HepG2 (cell line): ENCODE measurements around the gene CCDC61. TPM values are rescaled to one million over a fixed set of nuclear protein-coding genes. Genes with fewer than 3 reads are reported as not detected.

ENCODE experiments used
- ATAC-seq: fragments of 200-7000 bp; cut with Tn5 transposase; 3 replicates; pipeline ENCODE4 v1.9.1; 2020; ENCODE audit warnings: mild to moderate bottlenecking, moderate library complexity
- BruUV-seq: library from RNA; stranded (reverse); fragments of 400-500 nt; replicated peaks from 2 replicates; lab custom pipeline; 2021; lab: Mats Ljungman, UMichigan
- CTCF ChIA-PET: fragments of 300-600 bp; formaldehyde crosslinking; extraction: SDS; loops from one replicate; lab custom pipeline; 2021; ENCODE audit warnings: low total read pairs, inconsistent platforms, low intra/inter-chr PET ratio; lab: Yijun Ruan, JAX
- POLR2A ChIA-PET: fragments of 350-600 bp; sonication (Branson Sonifier 250); formaldehyde crosslinking; loops from one replicate; lab custom pipeline; 2020; ENCODE audit warnings: antibody characterized with exemption, inconsistent platforms; lab: Yijun Ruan, JAX
- DNase-seq: peaks from one replicate; pipeline ENCODE4 v3.0.0-alpha.2; 2015; ENCODE audit warnings: low spot score
- FAIRE-seq: peaks from 3 replicates; lab custom pipeline; 2011; peaks lifted over from hg19 to GRCh38; lab: Jason Lieb, UNC
- H2AFZ ChIP-seq: one replicate; pipeline ENCODE4 v1.6.1; 2011; ENCODE audit warnings: low read length, inconsistent platforms
- H3K27ac ChIP-seq: fragments of 300-600 bp; 3 replicates; pipeline ENCODE4 v1.8.0; 2011; ENCODE audit warnings: mixed run types, mild to moderate bottlenecking, mixed read lengths, low read length, inconsistent platforms; ENCODE audit not compliant: insufficient read depth; ENCODE audit errors: extremely low read length
- H3K27me3 ChIP-seq, 2 experiments: fragments of 200-600 bp in 1 of 2; 2 replicates in 1 of 2; 3 replicates in 1 of 2; pipeline versions ENCODE4 v1.6.0 to v1.8.0; 2011; ENCODE audit warnings: low read length in 2 of 2, mild to moderate bottlenecking in 2 of 2, moderate library complexity in 2 of 2, inconsistent platforms in 1 of 2; ENCODE audit not compliant: insufficient read depth in 2 of 2, control insufficient read depth in 1 of 2
- H3K36me3 ChIP-seq, 2 experiments: fragments of 200-600 bp in 1 of 2; replicated peaks in 1 of 2; 2 replicates in 1 of 2; 3 replicates in 1 of 2; pipeline versions ENCODE4 v1.5.1 to v1.8.0; 2011; ENCODE audit warnings: low read length in 2 of 2, inconsistent platforms in 1 of 2; ENCODE audit not compliant: insufficient read depth in 2 of 2, control insufficient read depth in 1 of 2
- H3K4me1 ChIP-seq: 2 replicates; pipeline ENCODE4 v1.5.1; 2012; ENCODE audit warnings: low read length, inconsistent platforms; ENCODE audit not compliant: insufficient read depth
- H3K4me2 ChIP-seq: 2 replicates; pipeline ENCODE4 v1.6.0; 2011; ENCODE audit warnings: low read depth, low read length, inconsistent platforms
- H3K4me3 ChIP-seq, 3 experiments: fragments of 200-600 bp in 1 of 3; sonication (generic), shearing (Covaris generic) in 1 of 3; replicated peaks in 1 of 3; 2 replicates each; pipeline ENCODE4 v1.5.1; 2011 to 2016; ENCODE audit warnings: low read length in 3 of 3, inconsistent platforms in 2 of 3, low read depth in 2 of 3, mild to moderate bottlenecking in 2 of 3, control low read depth in 1 of 3, mixed read lengths in 1 of 3; ENCODE audit not compliant: insufficient read depth in 1 of 3
- H3K79me2 ChIP-seq: one replicate; pipeline ENCODE4 v1.6.1; 2011; ENCODE audit warnings: low read length, inconsistent platforms; ENCODE audit not compliant: insufficient read depth
- H3K9ac ChIP-seq: 2 replicates; pipeline ENCODE4 v1.6.0; 2011; ENCODE audit warnings: mild to moderate bottlenecking, low read depth, low read length, inconsistent platforms; ENCODE audit not compliant: insufficient read depth
- H3K9me3 ChIP-seq: 2 replicates; pipeline ENCODE4 v1.5.1; 2012; ENCODE audit warnings: mild to moderate bottlenecking, low read length
- H4K20me1 ChIP-seq: 2 replicates; pipeline ENCODE4 v1.6.0; 2011; ENCODE audit warnings: inconsistent platforms, mild to moderate bottlenecking, low read length, moderate library complexity; ENCODE audit not compliant: insufficient read depth
- AHR ChIP-seq: IDR thresholded peaks from 2 replicates; pipeline ENCODE4 v1.6.1; 2018; ENCODE audit warnings: missing genetic modification reagents, missing compliant biosample characterization
- CBX2 ChIP-seq, 2 experiments: fragments of 200-600 bp in 1 of 2; sonication (generic); formaldehyde crosslinking in 1 of 2; IDR thresholded peaks; 2 replicates each; pipeline versions ENCODE4 v1.7.0 to v1.8.1; 2018 to 2022; ENCODE audit warnings: low read depth in 2 of 2, low read length in 1 of 2, mild to moderate bottlenecking in 1 of 2, missing genetic modification reagents in 1 of 2
- KAT7 ChIP-seq: IDR thresholded peaks from 2 replicates; pipeline ENCODE4 v1.6.1; 2018; ENCODE audit warnings: borderline replicate concordance, missing compliant biosample characterization
- KLF9 ChIP-seq: IDR thresholded peaks from 2 replicates; pipeline ENCODE4 v1.6.1; 2016; ENCODE audit warnings: low read depth
- LCORL ChIP-seq, 2 experiments: fragments of 450-650 bp in 1 of 2; sonication (generic) in 1 of 2; formaldehyde crosslinking in 1 of 2; IDR thresholded peaks; 2 replicates each; pipeline versions ENCODE4 v1.5.0 to v1.6.1; 2017 to 2020; ENCODE audit warnings: antibody characterized with exemption in 1 of 2, missing genetic modification reagents in 1 of 2
- NBN ChIP-seq: fragments of 450-650 bp; conservative IDR thresholded peaks from 2 replicates; pipeline ENCODE4 v1.6.1; 2017
- NFIC ChIP-seq: IDR thresholded peaks from 2 replicates; pipeline ENCODE4 v1.6.1; 2012; ENCODE audit warnings: mild to moderate bottlenecking, low read length, inconsistent platforms
- PCBP2 ChIP-seq: fragments of 200-400 bp; formaldehyde crosslinking; optimal IDR thresholded peaks from 2 replicates; pipeline ENCODE3; 2018; ENCODE audit warnings: low read length, low read depth; ENCODE audit not compliant: poor library complexity, severe bottlenecking
- PTBP1 ChIP-seq: fragments of 200-400 bp; formaldehyde crosslinking; IDR thresholded peaks from 2 replicates; pipeline ENCODE4 v1.6.1; 2018; ENCODE audit warnings: low read length, low read depth; ENCODE audit not compliant: poor library complexity, severe bottlenecking
- ZNF30 ChIP-seq: sonication (generic); formaldehyde crosslinking; IDR thresholded peaks from 2 replicates; pipeline ENCODE4 v1.5.0; 2020; ENCODE audit warnings: mild to moderate bottlenecking, missing genetic modification reagents
- ZNF446 ChIP-seq: sonication (generic); formaldehyde crosslinking; IDR thresholded peaks from 2 replicates; pipeline ENCODE4 v1.5.0; 2020; ENCODE audit warnings: mild to moderate bottlenecking, missing genetic modification reagents
- ZNF552 ChIP-seq: sonication (generic); formaldehyde crosslinking; IDR thresholded peaks from 2 replicates; pipeline ENCODE4 v1.9.0; 2022; ENCODE audit warnings: missing genetic modification reagents, mild to moderate bottlenecking, borderline replicate concordance
- WGBS: methylation state at CpG from one replicate; pipeline ENCODE4 v1.1.6; 2017; ENCODE audit warnings: low lambda C conversion rate; 5-methylcytosine and 5-hydroxymethylcytosine counted together
- in situ Hi-C: cut with HindIII; loops from 2 replicates; pipeline ENCODE4 v1.10.0; 2017; ENCODE audit warnings: low pct_unique_long_range_greater_than_20kb; ENCODE audit not compliant: extremely low pct_ligation_motif_present
- intact Hi-C: fragments of 100-400 bp; cut with micrococcal nuclease; formaldehyde crosslinking; loops from one replicate; pipeline ENCODE4 v1.10.0; 2022; ENCODE audit not compliant: unreplicated experiment
- polyA plus RNA-seq, 8 experiments: library from polyadenylated mRNA; depleted of rRNA in 3 of 8; stranded (reverse) in 7 of 8; unstranded in 1 of 8; fragments of >200 nt; fragmentation: Illumina TruSeq in 4 of 8; extraction: Trizol in 4 of 8; gene quantifications; 2 replicates each; pipeline versions ENCODE4 v1.2.1 to v1.2.3, GENCODE V29; 2011 to 2016; ENCODE audit warnings: low read depth in 4 of 8, missing spikeins in 1 of 8, mixed read lengths in 1 of 8; ENCODE audit not compliant: insufficient read depth in 1 of 8
- total RNA-seq, 5 experiments: library from RNA; depleted of rRNA; stranded (reverse); fragments of >200 nt; fragmentation: Illumina TruSeq; extraction: Trizol; gene quantifications; 2 replicates each; pipeline ENCODE4 v1.2.3, GENCODE V29; 2016; ENCODE audit warnings: low read depth in 1 of 5
- TF ChIP-seq, protein P1 (sequence below): sonication (generic); formaldehyde crosslinking; IDR thresholded peaks from 2 replicates; pipeline ENCODE4 v1.4.0; 2020; ENCODE audit warnings: missing genetic modification reagents, mild to moderate bottlenecking, borderline replicate concordance
- TF ChIP-seq, protein P2 (sequence below): sonication (generic); formaldehyde crosslinking; IDR thresholded peaks from 2 replicates; pipeline ENCODE4 v1.8.0; 2023; ENCODE audit warnings: mild to moderate bottlenecking, missing genetic modification reagents
- TF ChIP-seq, protein P3 (sequence below): sonication (generic); formaldehyde crosslinking; IDR thresholded peaks from 2 replicates; pipeline ENCODE4 v1.4.0; 2020; ENCODE audit warnings: mild to moderate bottlenecking, missing genetic modification reagents
- TF ChIP-seq, protein P4 (sequence below): sonication (generic); formaldehyde crosslinking; IDR thresholded peaks from 2 replicates; pipeline ENCODE4 v1.8.0; 2022; ENCODE audit warnings: low read depth, missing genetic modification reagents

CCDC61 gene
- total and polyA plus RNA-seq, 2 of the 13 experiments (the other 11 are each of a cell fraction or from before 2014, with no cell fraction given): 4.2 to 4.9 TPM

DNA sequence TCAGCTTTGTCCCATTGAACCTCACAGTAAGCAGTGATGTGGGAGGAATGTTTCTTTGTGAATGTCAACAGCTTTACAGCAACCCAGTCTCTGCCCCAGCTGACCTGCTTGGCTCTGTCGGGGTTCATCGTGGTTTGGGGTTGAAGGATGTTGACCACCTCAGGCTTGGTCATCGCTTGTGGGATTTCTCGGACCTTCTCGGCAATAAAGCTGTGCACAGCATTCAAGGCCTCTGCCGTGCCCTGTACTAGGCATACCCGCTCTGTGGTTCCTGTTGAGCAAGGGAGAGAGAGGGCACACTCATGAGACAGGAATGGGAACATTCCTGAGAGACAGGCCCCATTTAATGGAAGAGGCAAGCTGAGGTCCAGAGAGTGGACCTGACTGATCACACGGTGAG, 41.6 kb upstream of the CCDC61 start:
- Histone ChIP-seq H3K4me3 (no peak overlapping the region), H3K9me3 (no peaks in the 10 kb centered on the region), H3K36me3 (no peaks in the 10 kb centered on the region), H3K27ac (no peak overlapping the region), H2AFZ (no peak overlapping the region), H4K20me1 (no peaks in the 10 kb centered on the region), H3K27me3 (peaks cover 3 to 6% of the 10 kb centered on the region in 2 experiments; a peak in 3 of 5 replicates), H3K4me2 (no peak overlapping the region), H3K4me1 (no peaks in the 10 kb centered on the region), H3K9ac (no peak overlapping the region), H3K79me2 (no peaks in the 10 kb centered on the region)
- ATAC-seq: no peak
- WGBS: 32% methylated on average over 4 of the region's 8 CpGs
- ChIA-PET CTCF (no interaction called here), POLR2A (no interaction called here)
- BruUV-seq: no TSS peak
- no peak for DNase-seq
- FAIRE-seq: no peak
- intact Hi-C loops: no loop called here
- in situ Hi-C loops: no loop called here
- TF ChIP-seq, protein P1, sequence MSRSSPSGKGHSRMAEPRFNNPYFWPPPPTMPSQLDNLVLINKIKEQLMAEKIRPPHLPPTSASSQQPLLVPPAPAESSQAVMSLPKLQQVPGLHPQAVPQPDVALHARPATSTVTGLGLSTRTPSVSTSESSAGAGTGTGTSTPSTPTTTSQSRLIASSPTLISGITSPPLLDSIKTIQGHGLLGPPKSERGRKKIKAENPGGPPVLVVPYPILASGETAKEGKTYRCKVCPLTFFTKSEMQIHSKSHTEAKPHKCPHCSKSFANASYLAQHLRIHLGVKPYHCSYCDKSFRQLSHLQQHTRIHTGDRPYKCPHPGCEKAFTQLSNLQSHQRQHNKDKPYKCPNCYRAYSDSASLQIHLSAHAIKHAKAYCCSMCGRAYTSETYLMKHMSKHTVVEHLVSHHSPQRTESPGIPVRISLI (CRISPR knock-in tag): no peak
- TF ChIP-seq, protein P2, sequence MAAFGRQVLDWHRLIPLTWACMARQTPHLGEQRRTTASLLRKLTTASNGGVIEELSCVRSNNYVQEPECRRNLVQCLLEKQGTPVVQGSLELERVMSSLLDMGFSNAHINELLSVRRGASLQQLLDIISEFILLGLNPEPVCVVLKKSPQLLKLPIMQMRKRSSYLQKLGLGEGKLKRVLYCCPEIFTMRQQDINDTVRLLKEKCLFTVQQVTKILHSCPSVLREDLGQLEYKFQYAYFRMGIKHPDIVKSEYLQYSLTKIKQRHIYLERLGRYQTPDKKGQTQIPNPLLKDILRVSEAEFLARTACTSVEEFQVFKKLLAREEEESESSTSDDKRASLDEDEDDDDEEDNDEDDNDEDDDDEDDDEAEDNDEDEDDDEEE (CRISPR knock-in tag): no peak
- TF ChIP-seq NFIC (no peak), ZNF552 (CRISPR knock-in tag) (no peak), CBX2 (IDR thresholded peaks at IDR 0.05; ENCODE audit: low read depth, low read length) (no peak), CBX2 (CRISPR knock-in tag; IDR thresholded peaks at IDR 0.05; ENCODE audit: low read depth) (no peak), ZNF446 (CRISPR knock-in tag) (no peak), ZNF30 (no peak), KLF9 (CRISPR knock-in tag) (no peak), PCBP2 (no peak), KAT7 (CRISPR knock-in tag) (no peak), PTBP1 (no peak), AHR (CRISPR knock-in tag) (no peak), LCORL (IDR thresholded peaks at IDR 0.05) (no peak), LCORL (CRISPR knock-in tag; IDR thresholded peaks at IDR 0.05) (no peak), NBN (no peak)
- TF ChIP-seq, protein P3, sequence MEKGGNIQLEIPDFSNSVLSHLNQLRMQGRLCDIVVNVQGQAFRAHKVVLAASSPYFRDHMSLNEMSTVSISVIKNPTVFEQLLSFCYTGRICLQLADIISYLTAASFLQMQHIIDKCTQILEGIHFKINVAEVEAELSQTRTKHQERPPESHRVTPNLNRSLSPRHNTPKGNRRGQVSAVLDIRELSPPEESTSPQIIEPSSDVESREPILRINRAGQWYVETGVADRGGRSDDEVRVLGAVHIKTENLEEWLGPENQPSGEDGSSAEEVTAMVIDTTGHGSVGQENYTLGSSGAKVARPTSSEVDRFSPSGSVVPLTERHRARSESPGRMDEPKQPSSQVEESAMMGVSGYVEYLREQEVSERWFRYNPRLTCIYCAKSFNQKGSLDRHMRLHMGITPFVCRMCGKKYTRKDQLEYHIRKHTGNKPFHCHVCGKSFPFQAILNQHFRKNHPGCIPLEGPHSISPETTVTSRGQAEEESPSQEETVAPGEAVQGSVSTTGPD: no peak
- TF ChIP-seq, protein P4, sequence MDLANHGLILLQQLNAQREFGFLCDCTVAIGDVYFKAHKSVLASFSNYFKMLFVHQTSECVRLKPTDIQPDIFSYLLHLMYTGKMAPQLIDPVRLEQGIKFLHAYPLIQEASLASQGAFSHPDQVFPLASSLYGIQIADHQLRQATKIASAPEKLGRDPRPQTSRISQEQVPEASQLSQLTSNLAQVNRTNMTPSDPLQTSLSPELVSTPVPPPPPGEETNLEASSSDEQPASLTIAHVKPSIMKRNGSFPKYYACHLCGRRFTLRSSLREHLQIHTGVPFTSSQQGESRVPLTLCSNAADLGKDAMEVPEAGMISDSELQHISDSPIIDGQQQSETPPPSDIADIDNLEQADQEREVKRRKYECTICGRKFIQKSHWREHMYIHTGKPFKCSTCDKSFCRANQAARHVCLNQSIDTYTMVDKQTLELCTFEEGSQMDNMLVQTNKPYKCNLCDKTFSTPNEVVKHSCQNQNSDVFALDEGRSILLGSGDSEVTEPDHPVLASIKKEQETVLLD: no peak
